B cell (primary cell): ENCODE measurements around the gene FHIT. TPM values are rescaled to one million over a fixed set of nuclear protein-coding genes. Genes with fewer than 3 reads are reported as not detected.

Experiments used
- ATAC-seq: fragments of 200-7000 bp; cut with Tn5 transposase; one replicate; pipeline ENCODE4 v1.10.0; 2021; ENCODE audit warnings: low read depth, mild to moderate bottlenecking, moderate number of reproducible peaks, moderate library complexity
- CTCF ChIA-PET: fragments of 350-600 bp; sonication (Branson Sonifier 250); formaldehyde crosslinking; loops from one replicate; lab custom pipeline; 2021; ENCODE audit warnings: antibody characterized with exemption, inconsistent platforms; lab: Charles Lee
- POLR2A ChIA-PET: fragments of 350-600 bp; sonication (Branson Sonifier 250); formaldehyde crosslinking; loops from one replicate; lab custom pipeline; 2021; ENCODE audit warnings: antibody characterized with exemption; lab: Charles Lee
- DNase-seq: peaks from one replicate; pipeline ENCODE4 v3.0.0; 2013
- H2AFZ ChIP-seq: 2 replicates; pipeline ENCODE4 v1.6.1; 2012; ENCODE audit warnings: mild to moderate bottlenecking, low read depth, low read length; ENCODE audit not compliant: insufficient read depth, poor library complexity, severe bottlenecking
- H3K27ac ChIP-seq, 2 donors: 1 replicate in 1 of 2; 2 replicates in 1 of 2; pipeline ENCODE4 v1.5.1; 2012 to 2013; ENCODE audit warnings: low read length in 2 of 2, mild to moderate bottlenecking in 2 of 2, moderate library complexity in 1 of 2
- H3K27me3 ChIP-seq, 4 experiments: fragments of 200-600 bp in 1 of 4; sonication (generic) in 1 of 4; replicated peaks in 1 of 4; 1 replicate in 2 of 4; 2 replicates in 2 of 4; pipeline versions ENCODE4 v1.6.1 to v1.7.0; 2013 to 2016; ENCODE audit warnings: low read length in 3 of 4, mild to moderate bottlenecking in 2 of 4, mixed read lengths in 1 of 4, moderate library complexity in 1 of 4; ENCODE audit not compliant: insufficient read depth in 4 of 4, control insufficient read depth in 3 of 4; ENCODE audit errors: control extremely low read depth in 1 of 4
- H3K36me3 ChIP-seq, 2 experiments: replicated peaks in 1 of 2; 1 replicate in 1 of 2; 2 replicates in 1 of 2; pipeline versions ENCODE4 v1.6.1 to v1.7.1; 2013; ENCODE audit warnings: low read length in 1 of 2; ENCODE audit not compliant: insufficient read depth in 2 of 2, control insufficient read depth in 1 of 2; ENCODE audit errors: control extremely low read depth in 1 of 2, extremely low read depth in 1 of 2
- H3K4me1 ChIP-seq, 2 donors: fragments of 200-600 bp in 1 of 2; sonication (generic) in 1 of 2; 1 replicate in 1 of 2; 2 replicates in 1 of 2; pipeline versions ENCODE4 v1.5.1 to v1.6.1; 2013 to 2017; ENCODE audit warnings: low read length in 2 of 2; ENCODE audit not compliant: control insufficient read depth in 2 of 2, insufficient read depth in 2 of 2
- H3K4me2 ChIP-seq: replicated peaks from 2 replicates; pipeline ENCODE3; 2012; ENCODE audit warnings: mild to moderate bottlenecking, low read depth, low read length; ENCODE audit not compliant: poor library complexity, severe bottlenecking
- H3K4me3 ChIP-seq, 5 experiments: fragments of 200-600 bp in 1 of 5; sonication (generic) in 1 of 5; 1 replicate in 3 of 5; 2 replicates in 2 of 5; pipeline versions ENCODE4 v1.5.1 to v1.7.0; 2011 to 2016; ENCODE audit warnings: low read length in 4 of 5, mild to moderate bottlenecking in 4 of 5, low read depth in 2 of 5, control low read depth in 1 of 5, moderate library complexity in 1 of 5; ENCODE audit not compliant: insufficient read depth in 1 of 5; ENCODE audit errors: control extremely low read depth in 1 of 5, extremely low read depth in 1 of 5
- H3K79me2 ChIP-seq: fragments of 200-600 bp; sonication (generic); one replicate; pipeline ENCODE4 v1.6.0; 2016; ENCODE audit warnings: low read length; ENCODE audit not compliant: control insufficient read depth, insufficient read depth
- H3K9ac ChIP-seq: fragments of 200-600 bp; sonication (generic); 2 replicates; pipeline ENCODE4 v1.6.1; 2017; ENCODE audit warnings: mild to moderate bottlenecking, low read length, moderate library complexity
- H3K9me3 ChIP-seq, 3 donors: one replicate each; pipeline versions ENCODE4 v1.6.1 to v1.7.1; 2013; ENCODE audit warnings: low read length in 2 of 3; ENCODE audit not compliant: control insufficient read depth in 2 of 3, insufficient read depth in 1 of 3; ENCODE audit errors: control extremely low read depth in 1 of 3
- H4K20me1 ChIP-seq: 2 replicates; pipeline ENCODE4 v1.6.0; 2012; ENCODE audit warnings: mild to moderate bottlenecking, low read length; ENCODE audit not compliant: insufficient read depth, control insufficient read depth, poor library complexity, severe bottlenecking
- H3K27ac Mint-ChIP-seq: one replicate; pipeline ENCODE4 v1.8.0; 2021; ENCODE audit warnings: mixed read lengths
- H3K27me3 Mint-ChIP-seq: one replicate; pipeline ENCODE4 v1.8.0; 2021; ENCODE audit warnings: mixed read lengths
- H3K4me1 Mint-ChIP-seq: one replicate; pipeline ENCODE4 v1.8.0; 2021; ENCODE audit warnings: mixed read lengths
- H3K4me3 Mint-ChIP-seq: one replicate; pipeline ENCODE4 v1.8.0; 2021; ENCODE audit warnings: mixed read lengths
- H3K9me3 Mint-ChIP-seq: one replicate; pipeline ENCODE4 v1.8.0; 2022; ENCODE audit warnings: mixed read lengths; ENCODE audit not compliant: insufficient read depth
- EZH2 ChIP-seq: IDR thresholded peaks from 2 replicates; pipeline ENCODE4 v1.6.1; 2012; ENCODE audit warnings: borderline replicate concordance, low read depth, mild to moderate bottlenecking, moderate library complexity, low read length; ENCODE audit not compliant: insufficient read depth, poor library complexity, severe bottlenecking
- WGBS: methylation state at CpG from one replicate; pipeline ENCODE4 v1.1.5; 2013; ENCODE audit warnings: missing lambda C conversion rate; ENCODE audit not compliant: insufficient coverage; 5-methylcytosine and 5-hydroxymethylcytosine counted together
- intact Hi-C: fragments of 100-400 bp; cut with micrococcal nuclease; formaldehyde crosslinking; loops from one replicate; pipeline ENCODE4 v1.10.0; 2022
- polyA plus RNA-seq: library from polyadenylated mRNA; depleted of rRNA; stranded (reverse); fragments of >200 nt; gene quantifications from 2 replicates; pipeline ENCODE4 v1.2.3, GENCODE V29; 2012
- total RNA-seq, 2 donors: library from RNA; stranded (reverse); fragments of 120-200 nt in 1 of 2; gene quantifications; 1 replicate in 1 of 2; 2 replicates in 1 of 2; pipeline versions ENCODE4 v1.2.3 to v1.2.4, GENCODE V29; 2013 to 2022
- TF ChIP-seq, protein P1 (sequence below): fragments of 200-600 bp; IDR thresholded peaks from one replicate; pipeline ENCODE4 v1.8.0; 2022; ENCODE audit warnings: antibody characterized with exemption, mild to moderate bottlenecking

The FHIT gene
- total and polyA plus RNA-seq, 2 donors (not counting 1 experiment from before 2014, with no cell fraction given), result 1.7 to 7.8 TPM

GRCh38 chr3:60528651-60529050 is 722.6 kb downstream of the FHIT start:
- no peaks in the 10 kb centered on the region for H3K4me1 Mint-ChIP-seq
- intact Hi-C loops, result no loop called here

DNA sequence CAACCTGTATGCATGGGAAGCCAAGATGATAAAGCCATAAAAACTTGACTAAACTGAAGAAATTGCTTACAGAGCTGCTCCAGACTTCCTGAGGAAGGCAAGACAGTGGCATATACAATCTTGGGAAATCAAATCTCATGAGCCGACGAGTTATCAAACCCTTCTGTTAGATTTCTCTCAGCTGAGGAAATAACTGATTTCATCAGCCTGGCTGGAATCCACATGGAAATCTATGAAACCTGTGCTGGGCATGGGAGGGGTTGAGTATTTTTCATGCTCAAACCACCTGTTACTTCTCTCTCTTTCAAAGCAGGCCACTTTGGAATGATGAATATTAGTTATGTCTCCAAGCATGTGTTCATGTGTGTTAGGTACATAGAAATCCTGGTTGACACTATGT is 727.7 kb downstream of the FHIT start:
- CTCF ChIA-PET, result no interaction called here
- H3K79me2 ChIP-seq, result no peaks in the 10 kb centered on the region
- H4K20me1 ChIP-seq, result no peaks in the 10 kb centered on the region
- Mint-ChIP-seq H3K4me3 (no peak overlapping the region), H3K4me1 (no peaks in the 10 kb centered on the region), H3K27ac (no peak overlapping the region), H3K27me3 (no peaks in the 10 kb centered on the region), H3K9me3 (no peaks in the 10 kb centered on the region)
- H3K9me3 ChIP-seq, result no peaks in the 10 kb centered on the region
- no peak overlapping the region for H3K9ac ChIP-seq
- no peak for TF ChIP-seq EZH2
- TF ChIP-seq, protein P1, sequence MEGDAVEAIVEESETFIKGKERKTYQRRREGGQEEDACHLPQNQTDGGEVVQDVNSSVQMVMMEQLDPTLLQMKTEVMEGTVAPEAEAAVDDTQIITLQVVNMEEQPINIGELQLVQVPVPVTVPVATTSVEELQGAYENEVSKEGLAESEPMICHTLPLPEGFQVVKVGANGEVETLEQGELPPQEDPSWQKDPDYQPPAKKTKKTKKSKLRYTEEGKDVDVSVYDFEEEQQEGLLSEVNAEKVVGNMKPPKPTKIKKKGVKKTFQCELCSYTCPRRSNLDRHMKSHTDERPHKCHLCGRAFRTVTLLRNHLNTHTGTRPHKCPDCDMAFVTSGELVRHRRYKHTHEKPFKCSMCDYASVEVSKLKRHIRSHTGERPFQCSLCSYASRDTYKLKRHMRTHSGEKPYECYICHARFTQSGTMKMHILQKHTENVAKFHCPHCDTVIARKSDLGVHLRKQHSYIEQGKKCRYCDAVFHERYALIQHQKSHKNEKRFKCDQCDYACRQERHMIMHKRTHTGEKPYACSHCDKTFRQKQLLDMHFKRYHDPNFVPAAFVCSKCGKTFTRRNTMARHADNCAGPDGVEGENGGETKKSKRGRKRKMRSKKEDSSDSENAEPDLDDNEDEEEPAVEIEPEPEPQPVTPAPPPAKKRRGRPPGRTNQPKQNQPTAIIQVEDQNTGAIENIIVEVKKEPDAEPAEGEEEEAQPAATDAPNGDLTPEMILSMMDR, result no peak
- 100% methylated on average over 2 of the region's 2 CpGs for WGBS
- intact Hi-C loops, result no loop called here
- no peak for ATAC-seq
- no peak overlapping the region for H3K4me2 ChIP-seq
- H3K4me1 ChIP-seq, result no peaks in the 10 kb centered on the region
- no peak overlapping the region for H2AFZ ChIP-seq
- H3K36me3 ChIP-seq, result no peaks in the 10 kb centered on the region
- DNase-seq, result no peak
- no peak overlapping the region for H3K27ac ChIP-seq
- no peaks in the 10 kb centered on the region for H3K27me3 ChIP-seq
- POLR2A ChIA-PET, result no interaction called here
- H3K4me3 ChIP-seq, result no peak overlapping the region

More at GRCh38 chr3:60528651-60529050, 722.6 kb downstream of the FHIT start:
- Histone ChIP-seq H4K20me1 (no peaks in the 10 kb centered on the region), H3K79me2 (no peaks in the 10 kb centered on the region), H3K9ac (no peak overlapping the region), H3K4me2 (no peak overlapping the region), H3K27me3 (no peaks in the 10 kb centered on the region), H3K4me3 (no peak overlapping the region), H3K9me3 (no peaks in the 10 kb centered on the region), H2AFZ (no peak overlapping the region), H3K36me3 (no peaks in the 10 kb centered on the region), H3K4me1 (no peaks in the 10 kb centered on the region), H3K27ac (no peak overlapping the region)
- no peaks in the 10 kb centered on the region for H3K9me3 Mint-ChIP-seq
- DNase-seq (no peak), ATAC-seq (no peak)
- CTCF ChIA-PET, result interaction anchor here (1.3 kb wide), 1 partner anchor 12 kb away, joined by 3 read pairs; no protein-coding TSS in a partner anchor
- H3K27ac Mint-ChIP-seq, result no peak overlapping the region
- POLR2A ChIA-PET, result no interaction called here
- no peak overlapping the region for H3K4me3 Mint-ChIP-seq
- WGBS, result 20% methylated on average over 1 of the region's 1 CpG
- no peaks in the 10 kb centered on the region for H3K27me3 Mint-ChIP-seq
- no peak for TF ChIP-seq EZH2
- TF ChIP-seq, protein P1, result no peak
